Calu3 (cell line): ENCODE data around the gene BOD1. TPM values are rescaled to one million over a fixed set of nuclear protein-coding genes. Genes with fewer than 3 reads are reported as not detected.

Source experiments
- BruUV-seq: library from RNA; stranded (reverse); fragments of 400-500 nt; replicated peaks from 2 replicates; lab custom pipeline; 2021; lab: Mats Ljungman, UMichigan
- CTCF ChIA-PET: fragments of 300-600 bp; sonication (Branson Sonifier 250); formaldehyde crosslinking; loops from one replicate; lab custom pipeline; 2022; ENCODE audit warnings: antibody characterized with exemption; lab: Charles Lee
- DNase-seq: peaks from one replicate; pipeline ENCODE4 v3.0.0; 2022
- H3K27ac Mint-ChIP-seq: one replicate; pipeline ENCODE4 v1.8.0; 2022; ENCODE audit warnings: mixed read lengths; ENCODE audit not compliant: unreplicated experiment
- H3K27me3 Mint-ChIP-seq: one replicate; pipeline ENCODE4 v1.8.0; 2022; ENCODE audit warnings: mixed read lengths; ENCODE audit not compliant: unreplicated experiment
- H3K36me3 Mint-ChIP-seq: one replicate; pipeline ENCODE4 v1.8.0; 2022; ENCODE audit warnings: mild to moderate bottlenecking, moderate library complexity, mixed read lengths; ENCODE audit not compliant: insufficient read depth, unreplicated experiment
- H3K4me1 Mint-ChIP-seq: one replicate; pipeline ENCODE4 v1.8.0; 2022; ENCODE audit warnings: mild to moderate bottlenecking, low read depth, mixed read lengths; ENCODE audit not compliant: unreplicated experiment
- H3K4me3 Mint-ChIP-seq: one replicate; pipeline ENCODE4 v1.8.0; 2022; ENCODE audit warnings: mild to moderate bottlenecking, low read depth, moderate library complexity, mixed read lengths; ENCODE audit not compliant: unreplicated experiment
- H3K9me3 Mint-ChIP-seq: one replicate; pipeline ENCODE4 v1.8.0; 2022; ENCODE audit warnings: low read depth, mixed read lengths; ENCODE audit not compliant: unreplicated experiment
- CTCF ChIP-seq: fragments of 200-600 bp; IDR thresholded peaks from one replicate; pipeline ENCODE4 v1.8.0; 2022; ENCODE audit warnings: antibody characterized with exemption; ENCODE audit not compliant: unreplicated experiment
- intact Hi-C: fragments of 100-400 bp; cut with micrococcal nuclease; formaldehyde crosslinking; loops from one replicate; pipeline ENCODE4 v1.10.0; 2022; ENCODE audit not compliant: unreplicated experiment
- total RNA-seq: library from RNA; stranded (reverse); gene quantifications from 2 replicates; pipeline ENCODE4 v1.2.3, GENCODE V29; 2022

Gene BOD1
- total RNA-seq, 1 experiment from 2014 or later = 92.8 TPM

- peaks cover 56% of the 10 kb centered on the region for H3K27me3 Mint-ChIP-seq
- no peaks in the 10 kb centered on the region for H3K36me3 Mint-ChIP-seq
- no peak overlapping the region for H3K27ac Mint-ChIP-seq
- H3K4me3 Mint-ChIP-seq = no peak overlapping the region
- H3K4me1 Mint-ChIP-seq = no peaks in the 10 kb centered on the region
- CTCF ChIA-PET = interaction anchor here (0.6 to 1.0 kb wide), 2 partner anchors 10 to 672 kb away, joined by 3 read pairs; no protein-coding TSS in a partner anchor
- intact Hi-C loops = no loop called here
- BruUV-seq = no TSS peak
- DNase-seq = no peak
- no peaks in the 10 kb centered on the region for H3K9me3 Mint-ChIP-seq
- TF ChIP-seq CTCF = no peak
Measured at GRCh38 chr5:173645890-173646574, 29.6 kb upstream of the BOD1 start.

- H3K4me3 Mint-ChIP-seq = no peak overlapping the region
Measured at GRCh38 chr5:173645437-173645807, 29.0 kb upstream of the BOD1 start.

GRCh38 chr5:173644673-173645436 lies 28.4 kb upstream of the BOD1 start:
- Mint-ChIP-seq H3K27me3 (peaks cover 44% of the 10 kb centered on the region), H3K9me3 (no peaks in the 10 kb centered on the region), H3K4me3 (no peak overlapping the region), H3K36me3 (no peaks in the 10 kb centered on the region), H3K27ac (no peak overlapping the region), H3K4me1 (no peaks in the 10 kb centered on the region)
- intact Hi-C loops = no loop called here
- DNase-seq = no peak
- BruUV-seq = no TSS peak
- CTCF ChIA-PET = interaction anchor here (0.6 to 1.0 kb wide), 3 partner anchors 11 to 120 kb away, joined by 3 to 4 read pairs (median 4); no protein-coding TSS in a partner anchor
- no peak for TF ChIP-seq CTCF

More at GRCh38 chr5:173645437-173645807, 29.0 kb upstream of the BOD1 start:
- BruUV-seq = no TSS peak
- no peak overlapping the region for H3K27ac Mint-ChIP-seq
- no peaks in the 10 kb centered on the region for H3K9me3 Mint-ChIP-seq
- TF ChIP-seq CTCF = no peak
- peaks cover 50% of the 10 kb centered on the region for H3K27me3 Mint-ChIP-seq
- H3K36me3 Mint-ChIP-seq = no peaks in the 10 kb centered on the region
- intact Hi-C loops = no loop called here
- CTCF ChIA-PET = interaction anchor here (1.0 kb wide), 1 partner anchor 11 kb away, joined by 3 read pairs; no protein-coding TSS in a partner anchor
- no peak for DNase-seq
- H3K4me1 Mint-ChIP-seq = no peaks in the 10 kb centered on the region

- Mint-ChIP-seq H3K4me1 (no peaks in the 10 kb centered on the region), H3K36me3 (no peaks in the 10 kb centered on the region), H3K9me3 (no peaks in the 10 kb centered on the region), H3K27me3 (peaks cover 44% of the 10 kb centered on the region), H3K4me3 (no peak overlapping the region), H3K27ac (no peak overlapping the region)
- no peak for TF ChIP-seq CTCF
- CTCF ChIA-PET = interaction anchor here (0.6 to 0.7 kb wide), 3 partner anchors 53 to 423 kb away, joined by 4 read pairs; no protein-coding TSS in a partner anchor
- intact Hi-C loops = no loop called here
- DNase-seq = peak; percentile 30
- BruUV-seq = no TSS peak
Measured at GRCh38 chr5:173643964-173644363, 27.5 kb upstream of the BOD1 start.
